GM19025 (cell line): Measurements from ENCODE around the gene ATXN7L2.

Experiments
- ATAC-seq: cut with Tn5 transposase; IDR thresholded peaks from one replicate; pipeline ENCODE4 v1.9.1; 2021; ENCODE audit warnings: mild to moderate bottlenecking, low read depth, moderate library complexity; ENCODE audit not compliant: unreplicated experiment

The ATXN7L2 gene

GRCh38 chr1:109497449-109498160 lies 13.9 kb downstream of the ATXN7L2 start:
- no peak for ATAC-seq

- no peak for ATAC-seq
Observed at GRCh38 chr1:109498161-109498801, 14.6 kb downstream of the ATXN7L2 start.

- no peak for ATAC-seq
Observed at GRCh38 chr1:109499081-109499480, 15.4 kb downstream of the ATXN7L2 start.

- no peak for ATAC-seq
Observed at GRCh38 chr1:109499661-109500536, 16.2 kb downstream of the ATXN7L2 start.

- ATAC-seq, result no peak
Observed at GRCh38 chr1:109500941-109501381, 17.3 kb downstream of the ATXN7L2 start.

GRCh38 chr1:109501644-109502363 lies 18.1 kb downstream of the ATXN7L2 start:
- no peak for ATAC-seq

- no peak for ATAC-seq
Observed at GRCh38 chr1:109502364-109502851, 18.7 kb downstream of the ATXN7L2 start.

- ATAC-seq, result no peak
Observed at GRCh38 chr1:109503935-109504334, 20.2 kb downstream of the ATXN7L2 start.

GRCh38 chr1:109504974-109505373 lies 21.3 kb downstream of the ATXN7L2 start:
- ATAC-seq, result no peak

GRCh38 chr1:109508001-109508872 lies 24.5 kb downstream of the ATXN7L2 start:
- ATAC-seq, result no peak

GRCh38 chr1:109508873-109509175 lies 25.1 kb downstream of the ATXN7L2 start:
- ATAC-seq, result no peak

GRCh38 chr1:109509176-109510134 lies 25.8 kb downstream of the ATXN7L2 start, which contains the start of gene AMIGO1:
Gene AMIGO1 (minus strand): TSS chr1:109509727. CDS start chr1:109508912, 815 bp downstream.
- ATAC-seq, result peak; percentile 64

- ATAC-seq, result no peak
Observed at GRCh38 chr1:109513110-109513710, 29.5 kb downstream of the ATXN7L2 start.

GRCh38 chr1:109514846-109515245 lies 31.1 kb downstream of the ATXN7L2 start:
- ATAC-seq, result no peak

- no peak for ATAC-seq
Observed at GRCh38 chr1:109516872-109517271, 33.2 kb downstream of the ATXN7L2 start.

GRCh38 chr1:109517337-109517736 lies 33.6 kb downstream of the ATXN7L2 start:
- ATAC-seq, result no peak

GRCh38 chr1:109521002-109521951 lies 37.6 kb downstream of the ATXN7L2 start:
- ATAC-seq, result no peak
